Cerebellar nuclear complex (tissue), 1 donor: Measurements from ENCODE around the gene ZFC3H1.
"Not testable (repeated sequence)": the region's sequence is repeated elsewhere in the genome, so short reads cannot be mapped to it uniquely, and the experiment has no call there.

ENCODE experiments used
- DNase-seq, 2 experiments: peaks; one replicate each; lab custom pipeline; 2025; lab: John Stamatoyannopoulos, UW

The ZFC3H1 gene

DNA sequence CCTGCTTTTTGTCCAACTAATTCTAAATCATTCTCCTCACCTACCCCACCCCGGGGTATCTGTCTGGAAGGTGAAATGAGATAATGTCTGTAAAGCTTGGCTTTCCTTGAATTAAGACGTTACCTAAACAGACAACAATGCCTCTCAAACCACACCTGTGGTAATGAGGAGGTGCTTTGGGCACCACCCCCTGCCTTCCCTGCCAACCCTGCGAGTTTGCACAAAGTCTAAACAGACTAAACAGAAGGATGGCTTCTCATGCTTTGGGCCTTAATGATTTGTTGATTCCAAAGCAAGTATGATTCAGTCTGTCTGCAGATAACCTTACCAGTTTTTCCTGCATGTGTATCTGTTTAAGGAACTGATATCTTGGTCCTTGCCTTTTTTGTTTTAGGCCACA, 82.4 kb downstream of the ZFC3H1 start:
- no peak for DNase-seq

GRCh38 chr12:71578694-71579258, 84.9 kb downstream of the ZFC3H1 start:
- no peak for DNase-seq

- DNase-seq, result peak in 1 of 2 experiments; percentile 19
Observed at GRCh38 chr12:71576496-71576895, 87.2 kb downstream of the ZFC3H1 start.

GRCh38 chr12:71569885-71570284, 93.8 kb downstream of the ZFC3H1 start:
- DNase-seq, result not testable (repeated sequence)

DNA sequence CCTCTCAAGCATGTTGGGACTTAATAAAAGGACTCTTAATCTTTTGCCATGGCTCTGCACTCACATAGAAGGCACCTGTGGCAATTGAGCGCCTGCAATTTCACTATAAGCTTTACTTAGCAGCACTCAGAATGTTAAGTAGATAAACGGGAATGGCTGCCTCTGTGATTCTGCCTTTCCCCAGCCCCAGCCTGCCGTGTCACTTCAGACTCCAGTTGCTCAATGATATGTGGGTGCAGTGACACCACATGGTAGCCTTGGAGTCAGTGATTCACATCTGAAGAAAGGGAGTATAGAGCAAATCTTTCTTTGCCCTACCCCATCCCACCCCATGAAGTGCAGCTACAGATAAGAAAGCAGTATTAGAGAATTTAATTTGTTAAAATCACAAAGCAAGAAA, 96.1 kb downstream of the ZFC3H1 start:
- no peak for DNase-seq

GRCh38 chr12:71566655-71567054, 97.0 kb downstream of the ZFC3H1 start:
- DNase-seq, result no peak

DNA sequence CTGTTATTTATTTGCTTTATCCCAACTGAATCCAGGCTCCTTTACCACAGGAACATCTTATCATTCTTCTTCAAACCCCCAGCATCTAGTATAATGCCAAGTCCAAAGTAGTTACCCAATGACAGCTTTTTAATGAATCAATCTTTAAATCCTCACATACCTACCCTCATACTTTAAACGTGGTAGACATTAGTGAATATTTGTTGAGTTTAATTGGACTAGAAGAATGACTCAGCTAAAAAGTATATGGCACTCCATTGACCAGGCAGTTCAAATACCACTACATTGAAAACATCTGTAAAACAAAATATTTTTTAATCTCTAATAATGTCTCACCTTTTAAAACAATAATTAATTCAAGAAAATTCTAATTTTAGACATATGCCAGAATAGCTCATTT, 98.1 kb downstream of the ZFC3H1 start:
- DNase-seq, result no peak

DNA sequence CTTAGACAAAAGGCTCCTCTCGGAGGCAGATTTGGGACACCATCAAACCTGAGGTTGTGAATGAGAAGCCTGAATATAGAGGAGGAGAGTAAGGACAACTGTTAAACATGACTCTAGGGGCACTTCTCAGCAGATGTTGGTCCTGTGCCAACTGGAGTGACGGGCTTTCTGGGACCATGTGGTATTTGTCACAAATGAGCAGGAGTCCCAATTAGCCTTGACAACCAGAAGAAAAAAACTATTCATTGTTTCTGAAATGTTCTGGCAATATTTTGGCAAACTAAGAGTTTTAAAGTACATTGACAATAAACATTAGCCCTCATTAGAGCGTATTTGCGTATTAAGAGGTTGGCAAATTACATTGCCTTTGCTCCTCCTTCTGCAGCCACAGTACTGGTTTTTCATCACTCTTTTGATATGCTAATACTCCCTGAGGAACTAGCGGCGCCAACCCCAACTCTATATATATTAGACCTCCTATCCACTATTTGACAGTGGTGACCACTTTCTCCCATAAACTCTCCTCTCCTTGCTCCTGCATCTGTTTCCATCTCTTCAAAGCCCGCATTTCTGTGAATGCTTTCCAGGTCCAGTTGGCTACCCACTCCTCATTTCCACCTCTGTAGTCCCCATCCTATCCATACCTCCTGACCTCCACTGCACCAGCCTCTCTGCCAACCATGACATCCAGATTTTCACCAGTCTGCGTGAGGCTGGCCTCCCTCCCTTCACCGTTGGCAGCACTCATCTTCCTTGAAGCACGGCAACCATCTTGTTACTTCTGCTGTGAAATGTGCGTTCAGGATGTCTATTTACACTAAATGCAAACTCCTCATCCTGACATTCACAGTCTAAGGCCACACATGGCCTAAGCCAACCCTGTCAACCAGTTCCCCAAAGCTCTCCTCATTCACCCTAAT, 100.7 kb downstream of the ZFC3H1 start:
- DNase-seq, result no peak
